Trophoblast cell (in vitro differentiated cells and primary cell): ENCODE data around the gene AKAP6.
A peak's percentile ranks its signal among the peaks of the same experiment; 100 is the strongest.

Experiments
- DNase-seq, 2 donors: peaks; one replicate each; pipeline ENCODE4 v3.0.0-alpha.2; 2016
- H2AFZ ChIP-seq: 2 replicates; pipeline ENCODE4 v1.6.1; 2013; ENCODE audit warnings: low read length, moderate library complexity, mild to moderate bottlenecking; ENCODE audit not compliant: insufficient read depth, poor library complexity
- H2AK5ac ChIP-seq: 2 replicates; pipeline ENCODE4 v1.6.1; 2013; ENCODE audit warnings: mild to moderate bottlenecking, low read length
- H2BK120ac ChIP-seq: 2 replicates; pipeline ENCODE4 v1.6.1; 2013; ENCODE audit warnings: low read length, mild to moderate bottlenecking, moderate library complexity; ENCODE audit not compliant: insufficient read depth, poor library complexity
- H2BK12ac ChIP-seq: 2 replicates; pipeline ENCODE4 v1.6.1; 2013; ENCODE audit warnings: mild to moderate bottlenecking, low read length, moderate library complexity
- H2BK5ac ChIP-seq: 2 replicates; pipeline ENCODE4 v1.6.1; 2013; ENCODE audit warnings: low read length, low read depth, moderate library complexity, mild to moderate bottlenecking; ENCODE audit not compliant: poor library complexity
- H3K14ac ChIP-seq: 2 replicates; pipeline ENCODE4 v1.6.1; 2013; ENCODE audit warnings: mild to moderate bottlenecking, low read length
- H3K18ac ChIP-seq: 2 replicates; pipeline ENCODE4 v1.6.1; 2013; ENCODE audit warnings: mild to moderate bottlenecking, low read length
- H3K23ac ChIP-seq: 2 replicates; pipeline ENCODE4 v1.6.1; 2013; ENCODE audit warnings: low read length
- H3K27ac ChIP-seq: 2 replicates; pipeline ENCODE4 v1.5.1; 2013; ENCODE audit warnings: low read depth, mild to moderate bottlenecking, inconsistent platforms, low read length, moderate library complexity
- H3K27me3 ChIP-seq: 2 replicates; pipeline ENCODE4 v1.6.1; 2013; ENCODE audit warnings: inconsistent platforms, mild to moderate bottlenecking, low read length, moderate library complexity; ENCODE audit not compliant: insufficient read depth
- H3K36me3 ChIP-seq, 2 experiments: 1 replicate in 1 of 2; 2 replicates in 1 of 2; pipeline ENCODE4 v1.6.1; 2013; ENCODE audit warnings: low read length in 2 of 2, mild to moderate bottlenecking in 2 of 2, moderate library complexity in 1 of 2; ENCODE audit not compliant: insufficient read depth in 2 of 2, control insufficient read depth in 1 of 2
- H3K4ac ChIP-seq: 2 replicates; pipeline ENCODE4 v1.6.1; 2013; ENCODE audit warnings: low read depth, mild to moderate bottlenecking, low read length, moderate library complexity
- H3K4me1 ChIP-seq, 2 experiments: 1 replicate in 1 of 2; 2 replicates in 1 of 2; pipeline ENCODE4 v1.6.1; 2013; ENCODE audit warnings: low read length in 2 of 2, mild to moderate bottlenecking in 2 of 2, moderate library complexity in 1 of 2; ENCODE audit not compliant: insufficient read depth in 2 of 2, control insufficient read depth in 1 of 2
- H3K4me2 ChIP-seq: 2 replicates; pipeline ENCODE4 v1.6.1; 2013; ENCODE audit warnings: inconsistent platforms, mild to moderate bottlenecking, low read length, moderate library complexity
- H3K4me3 ChIP-seq: 2 replicates; pipeline ENCODE4 v1.5.1; 2013; ENCODE audit warnings: mild to moderate bottlenecking, low read depth, low read length, inconsistent platforms
- H3K79me1 ChIP-seq: one replicate; pipeline ENCODE4 v1.6.1; 2013; ENCODE audit warnings: low read length
- H3K79me2 ChIP-seq: 2 replicates; pipeline ENCODE4 v1.6.1; 2013; ENCODE audit warnings: low read length, mild to moderate bottlenecking; ENCODE audit not compliant: control insufficient read depth, insufficient read depth, poor library complexity
- H3K9ac ChIP-seq: 2 replicates; pipeline ENCODE4 v1.6.1; 2013; ENCODE audit warnings: mild to moderate bottlenecking, low read length
- H3K9me3 ChIP-seq: 2 replicates; pipeline ENCODE4 v1.6.1; 2013; ENCODE audit warnings: low read depth, mild to moderate bottlenecking, control low read depth, inconsistent platforms, low read length; ENCODE audit not compliant: insufficient read depth
- H4K12ac ChIP-seq: 2 replicates; pipeline ENCODE4 v1.6.1; 2013; ENCODE audit warnings: low read depth, mild to moderate bottlenecking, low read length, moderate library complexity
- H4K8ac ChIP-seq: 2 replicates; pipeline ENCODE4 v1.6.1; 2013; ENCODE audit warnings: low read depth, mild to moderate bottlenecking, low read length, moderate library complexity
- H4K91ac ChIP-seq: one replicate; pipeline ENCODE4 v1.6.1; 2013; ENCODE audit warnings: low read depth, mild to moderate bottlenecking, low read length, moderate library complexity
- WGBS: extraction: QIAGEN DNeasy Blood & Tissue Kit; methylation state at CpG from one replicate; pipeline ENCODE4 v1.1.7; 2013; ENCODE audit warnings: missing lambda C conversion rate; ENCODE audit not compliant: insufficient read length, insufficient coverage; ENCODE audit errors: extremely low coverage; 5-methylcytosine and 5-hydroxymethylcytosine counted together

Gene AKAP6

DNA sequence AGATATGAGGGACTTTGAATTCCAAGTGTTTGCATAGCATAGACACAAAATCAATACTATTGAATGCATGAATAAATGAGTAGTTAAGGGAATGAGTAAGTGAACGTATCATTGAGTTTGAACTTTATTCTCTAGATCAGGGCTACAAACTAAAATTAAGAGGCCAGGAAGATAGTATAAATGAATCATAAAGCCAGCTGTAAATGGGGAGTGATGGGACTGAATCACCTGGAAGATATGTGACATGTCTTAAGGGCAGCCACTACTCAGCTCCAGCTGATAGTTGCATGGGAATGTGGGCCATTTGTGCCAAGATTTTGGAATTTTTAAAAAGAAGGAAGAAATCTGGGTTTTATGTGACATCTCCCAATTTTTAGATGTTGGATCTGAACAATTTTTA, 229.9 kb downstream of the AKAP6 start:
- H3K79me2 ChIP-seq = no peaks in the 10 kb centered on the region
- no peak overlapping the region for H2AFZ ChIP-seq
- no peaks in the 10 kb centered on the region for H3K79me1 ChIP-seq
- H2AK5ac ChIP-seq = no peak overlapping the region
- no peaks in the 10 kb centered on the region for H3K4me1 ChIP-seq
- H3K9ac ChIP-seq = no peak overlapping the region
- no peak overlapping the region for H3K14ac ChIP-seq
- H4K12ac ChIP-seq = no peak overlapping the region
- H3K23ac ChIP-seq = no peak overlapping the region
- no peak overlapping the region for H3K27ac ChIP-seq
- no peak overlapping the region for H2BK5ac ChIP-seq
- no peak overlapping the region for H3K4ac ChIP-seq
- H3K36me3 ChIP-seq = no peaks in the 10 kb centered on the region
- no peak overlapping the region for H3K18ac ChIP-seq
- peak; percentile 17 to 46 for DNase-seq
- no peak overlapping the region for H4K91ac ChIP-seq
- no peak overlapping the region for H3K4me2 ChIP-seq
- no peaks in the 10 kb centered on the region for H3K27me3 ChIP-seq
- H4K8ac ChIP-seq = no peak overlapping the region
- no peaks in the 10 kb centered on the region for H3K9me3 ChIP-seq
- no peak overlapping the region for H2BK12ac ChIP-seq
- no CpG with 5 or more reads among the region's 1 CpG for WGBS
- no peak overlapping the region for H3K4me3 ChIP-seq
- no peak overlapping the region for H2BK120ac ChIP-seq

DNA sequence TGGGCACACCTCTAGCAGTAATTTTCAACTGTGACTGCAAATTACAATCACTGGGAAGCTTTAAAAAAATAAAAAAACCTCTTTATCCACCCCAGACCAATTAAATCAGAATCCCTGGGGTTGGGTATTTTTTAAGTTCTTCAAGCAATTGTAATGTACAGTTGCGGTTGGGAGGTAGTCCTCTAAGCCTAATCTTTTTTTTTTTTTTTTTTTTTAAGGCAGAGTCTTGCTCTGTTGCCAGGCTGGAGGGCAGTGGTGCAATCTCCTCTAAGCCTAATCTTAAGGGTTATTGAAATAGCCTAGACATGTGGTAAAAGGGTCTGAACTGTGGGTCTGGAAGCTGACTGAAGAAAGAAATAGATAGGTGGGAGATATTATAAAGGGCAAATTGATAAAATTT, 230.5 kb downstream of the AKAP6 start:
- no peak overlapping the region for H3K23ac ChIP-seq
- H3K4me3 ChIP-seq = no peak overlapping the region
- H4K91ac ChIP-seq = no peak overlapping the region
- H3K18ac ChIP-seq = no peak overlapping the region
- no peak overlapping the region for H4K12ac ChIP-seq
- H3K14ac ChIP-seq = no peak overlapping the region
- H3K27me3 ChIP-seq = no peaks in the 10 kb centered on the region
- H2AFZ ChIP-seq = no peak overlapping the region
- H3K36me3 ChIP-seq = no peaks in the 10 kb centered on the region
- no peak for DNase-seq
- no CpG with 5 or more reads among the region's 1 CpG for WGBS
- no peak overlapping the region for H2AK5ac ChIP-seq
- no peaks in the 10 kb centered on the region for H3K79me1 ChIP-seq
- no peaks in the 10 kb centered on the region for H3K9me3 ChIP-seq
- no peak overlapping the region for H3K4me2 ChIP-seq
- no peak overlapping the region for H2BK12ac ChIP-seq
- H3K27ac ChIP-seq = no peak overlapping the region
- H3K79me2 ChIP-seq = no peaks in the 10 kb centered on the region
- H4K8ac ChIP-seq = no peak overlapping the region
- H2BK5ac ChIP-seq = no peak overlapping the region
- H3K4ac ChIP-seq = no peak overlapping the region
- H3K4me1 ChIP-seq = peaks cover 0 to 2% of the 10 kb centered on the region in 2 experiments
- H3K9ac ChIP-seq = no peak overlapping the region
- H2BK120ac ChIP-seq = peak overlapping the region; percentile 51

GRCh38 chr14:32560209-32560857, 231.2 kb downstream of the AKAP6 start:
- no peak overlapping the region for H3K27ac ChIP-seq
- peak; percentile 59 to 83 for DNase-seq
- H3K4me1 ChIP-seq = peaks cover 0 to 3% of the 10 kb centered on the region in 2 experiments
- no peak overlapping the region for H3K18ac ChIP-seq
- H3K36me3 ChIP-seq = no peaks in the 10 kb centered on the region
- no peak overlapping the region for H3K14ac ChIP-seq
- no peak overlapping the region for H2BK120ac ChIP-seq
- no peak overlapping the region for H3K4ac ChIP-seq
- no peaks in the 10 kb centered on the region for H3K9me3 ChIP-seq
- no peak overlapping the region for H2AFZ ChIP-seq
- H3K23ac ChIP-seq = no peak overlapping the region
- no peak overlapping the region for H2BK5ac ChIP-seq
- no peak overlapping the region for H2AK5ac ChIP-seq
- H3K4me3 ChIP-seq = no peak overlapping the region
- no peaks in the 10 kb centered on the region for H3K79me2 ChIP-seq
- no peak overlapping the region for H4K12ac ChIP-seq
- H4K8ac ChIP-seq = no peak overlapping the region
- no peak overlapping the region for H4K91ac ChIP-seq
- H3K79me1 ChIP-seq = no peaks in the 10 kb centered on the region
- no peaks in the 10 kb centered on the region for H3K27me3 ChIP-seq
- WGBS = no CpG with 5 or more reads among the region's 9 CpGs
- no peak overlapping the region for H2BK12ac ChIP-seq
- H3K9ac ChIP-seq = no peak overlapping the region
- H3K4me2 ChIP-seq = no peak overlapping the region

DNA sequence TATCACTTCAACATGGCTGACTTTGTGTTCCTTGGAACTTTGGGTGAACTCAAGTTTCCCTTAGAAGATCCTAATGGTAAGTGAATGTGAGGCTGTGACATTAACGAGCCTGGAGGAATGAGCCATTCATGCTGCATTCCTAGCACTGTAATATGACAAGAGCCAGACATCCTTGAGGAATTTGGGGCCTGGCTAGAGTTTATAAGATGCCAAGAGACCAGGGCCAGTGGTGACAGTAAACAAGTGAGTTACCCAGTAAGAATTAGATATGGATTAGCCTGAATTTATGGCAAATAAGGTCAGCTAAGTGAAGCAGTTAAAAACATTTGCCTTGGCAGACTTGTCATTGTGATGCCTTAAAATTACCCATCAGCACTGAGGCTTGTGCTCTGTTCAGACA, 232.4 kb downstream of the AKAP6 start:
- no peak overlapping the region for H3K9ac ChIP-seq
- H3K14ac ChIP-seq = no peak overlapping the region
- no peak overlapping the region for H4K12ac ChIP-seq
- no peak overlapping the region for H3K4me2 ChIP-seq
- H3K9me3 ChIP-seq = no peaks in the 10 kb centered on the region
- no peak overlapping the region for H2AK5ac ChIP-seq
- H3K18ac ChIP-seq = no peak overlapping the region
- H2AFZ ChIP-seq = no peak overlapping the region
- H3K4me3 ChIP-seq = no peak overlapping the region
- H3K27me3 ChIP-seq = no peaks in the 10 kb centered on the region
- H3K79me2 ChIP-seq = no peaks in the 10 kb centered on the region
- peak overlapping the region; percentile 69 for H3K27ac ChIP-seq
- WGBS = no CpG with 5 or more reads among the region's 1 CpG
- H4K91ac ChIP-seq = no peak overlapping the region
- H3K36me3 ChIP-seq = no peaks in the 10 kb centered on the region
- H2BK5ac ChIP-seq = no peak overlapping the region
- H3K4ac ChIP-seq = no peak overlapping the region
- no peak overlapping the region for H2BK120ac ChIP-seq
- no peaks in the 10 kb centered on the region for H3K79me1 ChIP-seq
- peak in 1 of 2 donors; percentile 13 for DNase-seq
- H3K23ac ChIP-seq = no peak overlapping the region
- no peak overlapping the region for H2BK12ac ChIP-seq
- peaks cover 0 to 3% of the 10 kb centered on the region in 2 experiments for H3K4me1 ChIP-seq
- no peak overlapping the region for H4K8ac ChIP-seq
